Measurements from ENCODE around the gene PACRGL. TPM values are rescaled to one million over a fixed set of nuclear protein-coding genes. Genes with fewer than 3 reads are reported as not detected.
"Not testable (repeated sequence)": the region's sequence is repeated elsewhere in the genome, so short reads cannot be mapped to it uniquely, and the experiment has no call there.

PACRGL gene
- total RNA-seq, 1 donor from 2014 or later, result 26.9 TPM

GRCh38 chr4:20723463-20723862, 23.2 kb downstream of the PACRGL start:
- H3K4me1 Mint-ChIP-seq, result no peaks in the 10 kb centered on the region

GRCh38 chr4:20724915-20725314, 24.7 kb downstream of the PACRGL start:
- Mint-ChIP-seq H3K4me3 (no peak overlapping the region), H3K36me3 (ENCODE audit: low read depth) (peaks cover 42% of the 10 kb centered on the region), H3K9me3 (peaks cover 11% of the 10 kb centered on the region), H3K27ac (ENCODE audit: unreplicated experiment) (no peak overlapping the region), H3K27me3 (ENCODE audit: low read depth) (no peaks in the 10 kb centered on the region), H3K4me1 (no peaks in the 10 kb centered on the region)
- no peak for DNase-seq (ENCODE audit: low read depth, low spot score)
- no peak for TF ChIP-seq CTCF (conservative IDR thresholded peaks at IDR 0.05)

More at GRCh38 chr4:20723463-20723862, 23.2 kb downstream of the PACRGL start:
- no peaks in the 10 kb centered on the region for H3K27me3 Mint-ChIP-seq (ENCODE audit: low read depth)
- no peak overlapping the region for H3K27ac Mint-ChIP-seq (ENCODE audit: unreplicated experiment)
- H3K4me3 Mint-ChIP-seq, result no peak overlapping the region
- H3K9me3 Mint-ChIP-seq, result peaks cover 14% of the 10 kb centered on the region
- DNase-seq (ENCODE audit: low read depth, low spot score), result no peak
- TF ChIP-seq CTCF (conservative IDR thresholded peaks at IDR 0.05), result no peak
- H3K36me3 Mint-ChIP-seq (ENCODE audit: low read depth), result peaks cover 55% of the 10 kb centered on the region

- Mint-ChIP-seq H3K27me3 (ENCODE audit: low read depth) (no peaks in the 10 kb centered on the region), H3K36me3 (ENCODE audit: low read depth) (peaks cover 67% of the 10 kb centered on the region), H3K9me3 (peaks cover 23% of the 10 kb centered on the region), H3K4me1 (no peaks in the 10 kb centered on the region), H3K27ac (ENCODE audit: unreplicated experiment) (no peak overlapping the region), H3K4me3 (no peak overlapping the region)
- DNase-seq (ENCODE audit: low read depth, low spot score), result no peak
- TF ChIP-seq CTCF (conservative IDR thresholded peaks at IDR 0.05), result no peak
Measured at GRCh38 chr4:20735931-20736330, 35.7 kb downstream of the PACRGL start.

GRCh38 chr4:20746000-20746399, 45.7 kb downstream of the PACRGL start:
- H3K4me3 Mint-ChIP-seq; H3K27me3 Mint-ChIP-seq (ENCODE audit: low read depth); DNase-seq (ENCODE audit: low read depth, low spot score); H3K27ac Mint-ChIP-seq (ENCODE audit: unreplicated experiment); H3K4me1 Mint-ChIP-seq: not testable (repeated sequence)
- peaks cover 16% of the 10 kb centered on the region for H3K9me3 Mint-ChIP-seq
- peaks cover 47% of the 10 kb centered on the region for H3K36me3 Mint-ChIP-seq (ENCODE audit: low read depth)

GRCh38 chr4:20752641-20753040, 52.4 kb downstream of the PACRGL start:
- no peaks in the 10 kb centered on the region for H3K4me1 Mint-ChIP-seq
- no peaks in the 10 kb centered on the region for H3K9me3 Mint-ChIP-seq
- H3K27ac Mint-ChIP-seq (ENCODE audit: unreplicated experiment), result no peak overlapping the region
- no peak overlapping the region for H3K4me3 Mint-ChIP-seq
- H3K27me3 Mint-ChIP-seq (ENCODE audit: low read depth), result no peaks in the 10 kb centered on the region
- no peak for TF ChIP-seq CTCF (conservative IDR thresholded peaks at IDR 0.05)
- DNase-seq (ENCODE audit: low read depth, low spot score), result no peak
- H3K36me3 Mint-ChIP-seq (ENCODE audit: low read depth), result peaks cover 27% of the 10 kb centered on the region

- no peak for DNase-seq (ENCODE audit: low read depth, low spot score)
- Mint-ChIP-seq H3K4me1 (no peaks in the 10 kb centered on the region), H3K36me3 (ENCODE audit: low read depth) (peaks cover 20% of the 10 kb centered on the region), H3K27me3 (ENCODE audit: low read depth) (no peaks in the 10 kb centered on the region), H3K9me3 (no peaks in the 10 kb centered on the region), H3K27ac (ENCODE audit: unreplicated experiment) (no peak overlapping the region), H3K4me3 (no peak overlapping the region)
- no peak for TF ChIP-seq CTCF (conservative IDR thresholded peaks at IDR 0.05)
Measured at GRCh38 chr4:20754036-20754435, 53.8 kb downstream of the PACRGL start.
